ENCODE data around the gene SLC11A1.
A peak's percentile ranks its signal among the peaks of the same experiment; 100 is the strongest.

Gene SLC11A1

DNA sequence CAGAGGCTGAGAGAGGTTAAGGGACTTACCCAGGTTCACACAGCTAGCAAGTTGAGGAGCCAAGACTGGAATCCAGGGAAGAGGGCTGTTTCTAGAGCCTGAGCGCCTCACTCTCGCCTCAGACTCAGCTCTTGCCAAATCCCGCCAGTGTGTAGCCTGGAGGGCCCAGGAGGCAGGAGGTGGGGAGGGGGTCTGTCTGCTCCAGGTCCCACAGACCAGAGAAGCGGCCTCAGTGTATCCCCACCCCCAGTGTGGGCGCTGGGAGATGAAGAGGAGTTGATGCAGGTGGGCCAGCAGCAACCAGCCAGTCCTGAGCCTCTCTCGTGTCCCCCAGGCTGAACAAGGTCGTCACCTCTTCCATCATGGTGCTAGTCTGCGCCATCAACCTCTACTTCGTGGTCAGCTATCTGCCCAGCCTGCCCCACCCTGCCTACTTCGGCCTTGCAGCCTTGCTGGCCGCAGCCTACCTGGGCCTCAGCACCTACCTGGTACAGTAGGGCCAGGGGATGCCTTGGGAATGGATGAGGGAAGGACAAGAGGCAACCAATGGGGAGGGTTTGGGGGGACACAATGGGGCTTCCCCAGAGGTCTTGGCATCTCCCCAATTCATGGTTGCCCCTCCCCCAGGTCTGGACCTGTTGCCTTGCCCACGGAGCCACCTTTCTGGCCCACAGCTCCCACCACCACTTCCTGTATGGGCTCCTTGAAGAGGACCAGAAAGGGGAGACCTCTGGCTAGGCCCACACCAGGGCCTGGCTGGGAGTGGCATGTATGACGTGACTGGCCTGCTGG lies 12.4 kb downstream of the SLC11A1 start:
- DNase-seq (ENCODE audit: low read depth in 3 of 3), result no peak

- DNase-seq (ENCODE audit: low read depth in 3 of 3), result no peak
Measured at GRCh38 chr2:218395090-218395444, 13.0 kb downstream of the SLC11A1 start.

GRCh38 chr2:218395456-218395825 lies 13.4 kb downstream of the SLC11A1 start:
- DNase-seq (ENCODE audit: low read depth in 3 of 3), result no peak

DNA sequence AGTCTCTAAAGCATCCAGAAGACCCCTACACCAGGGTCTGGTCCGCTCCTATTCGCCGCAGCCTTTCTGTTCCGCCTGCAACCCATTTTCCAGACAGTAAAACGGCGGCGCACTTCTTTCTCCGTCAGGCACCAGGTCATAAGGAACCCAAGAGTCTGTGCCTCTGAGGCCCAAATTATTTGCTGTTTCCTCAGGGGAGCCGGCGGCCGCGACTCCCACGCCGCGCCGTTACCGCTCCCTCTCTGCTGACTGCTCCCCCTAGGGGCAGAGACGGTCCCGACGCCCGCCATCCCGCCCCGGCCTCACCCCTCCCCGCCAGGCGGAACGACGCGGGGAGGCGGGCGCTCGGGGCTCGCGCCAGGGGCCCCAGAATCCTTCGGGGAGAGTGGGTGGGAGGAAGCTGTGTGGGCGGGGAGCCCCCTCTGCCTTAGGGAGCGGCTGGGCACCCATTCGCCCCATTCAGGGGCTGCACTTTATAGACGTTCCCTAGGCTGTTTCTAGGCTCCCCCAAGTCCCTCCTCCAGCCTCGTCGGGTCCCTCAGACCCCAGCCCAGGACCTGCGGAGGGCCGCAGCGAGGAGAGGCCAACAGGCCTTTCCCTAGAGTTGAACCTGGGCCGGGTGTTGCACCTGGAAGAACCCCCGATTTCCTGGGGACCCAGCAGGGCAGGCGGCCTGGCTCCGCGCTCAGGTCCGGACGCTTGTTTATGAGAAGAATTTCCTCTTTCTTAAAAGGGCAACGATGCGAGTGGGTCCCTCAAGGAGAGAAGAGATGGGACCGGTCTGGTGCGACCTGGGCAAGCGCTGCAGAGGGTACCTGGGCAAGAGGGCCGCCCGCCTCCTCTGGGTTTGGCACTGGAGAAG lies 14.0 kb downstream of the SLC11A1 start:
- peak; percentile 86 to 92 (median 90) for DNase-seq (ENCODE audit: low read depth in 3 of 3)

DNA sequence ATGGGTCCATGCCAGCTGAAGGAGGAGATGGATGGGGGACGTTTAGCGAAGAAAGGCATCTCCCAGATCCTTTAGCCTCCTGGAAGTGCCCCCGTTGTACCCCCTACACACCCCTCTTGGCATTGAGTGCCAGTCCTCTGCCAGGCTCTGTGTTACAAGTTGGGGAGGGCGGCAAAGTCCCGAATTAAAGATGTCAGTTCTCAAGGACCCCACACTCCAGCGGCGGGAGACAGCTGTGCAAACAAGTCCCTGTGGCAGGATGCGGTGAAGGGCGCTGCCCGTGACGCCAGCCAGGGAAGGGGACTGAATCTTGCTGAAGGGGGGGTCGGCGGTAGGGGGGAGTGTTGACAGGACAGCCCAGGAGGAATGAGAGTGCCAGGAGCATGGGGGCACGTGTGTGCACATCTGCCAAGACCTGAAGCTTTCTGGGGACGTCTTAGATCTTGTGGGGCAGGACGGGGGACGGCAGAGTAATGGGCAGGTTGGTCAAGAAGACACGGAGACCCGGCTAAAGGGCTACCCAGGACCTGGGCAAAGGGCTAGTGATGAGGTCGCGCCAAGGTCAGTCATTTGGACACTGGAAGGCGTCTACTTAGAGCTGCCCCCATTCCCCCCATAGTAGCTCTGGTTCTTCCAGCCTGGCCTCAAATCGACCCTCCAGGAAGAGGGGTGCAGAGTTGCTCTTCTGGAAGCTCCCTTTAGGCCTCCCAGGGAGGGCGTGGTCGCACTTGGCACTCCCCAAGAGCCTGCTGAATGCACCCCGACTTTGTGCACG lies 14.8 kb downstream of the SLC11A1 start:
- no peak for DNase-seq (ENCODE audit: low read depth in 3 of 3)

DNA sequence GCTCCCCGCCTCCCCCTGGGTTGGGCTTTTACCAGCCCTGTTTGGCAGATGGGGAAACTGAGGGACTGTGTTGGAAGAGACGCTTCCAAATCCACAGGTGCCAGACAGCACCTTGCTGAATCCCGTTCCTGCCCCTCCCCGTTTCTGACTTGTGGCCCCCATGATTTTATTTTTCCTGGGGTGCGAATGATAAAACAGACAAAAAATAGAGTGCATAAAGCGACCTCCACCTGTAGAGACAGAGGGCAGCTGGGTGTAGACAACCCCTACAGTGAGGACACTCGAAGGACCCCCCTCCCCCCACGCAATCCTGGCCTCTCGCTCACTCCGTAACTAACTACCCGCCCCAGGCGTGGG lies 15.4 kb downstream of the SLC11A1 start:
- DNase-seq (ENCODE audit: low read depth in 3 of 3), result no peak

DNA sequence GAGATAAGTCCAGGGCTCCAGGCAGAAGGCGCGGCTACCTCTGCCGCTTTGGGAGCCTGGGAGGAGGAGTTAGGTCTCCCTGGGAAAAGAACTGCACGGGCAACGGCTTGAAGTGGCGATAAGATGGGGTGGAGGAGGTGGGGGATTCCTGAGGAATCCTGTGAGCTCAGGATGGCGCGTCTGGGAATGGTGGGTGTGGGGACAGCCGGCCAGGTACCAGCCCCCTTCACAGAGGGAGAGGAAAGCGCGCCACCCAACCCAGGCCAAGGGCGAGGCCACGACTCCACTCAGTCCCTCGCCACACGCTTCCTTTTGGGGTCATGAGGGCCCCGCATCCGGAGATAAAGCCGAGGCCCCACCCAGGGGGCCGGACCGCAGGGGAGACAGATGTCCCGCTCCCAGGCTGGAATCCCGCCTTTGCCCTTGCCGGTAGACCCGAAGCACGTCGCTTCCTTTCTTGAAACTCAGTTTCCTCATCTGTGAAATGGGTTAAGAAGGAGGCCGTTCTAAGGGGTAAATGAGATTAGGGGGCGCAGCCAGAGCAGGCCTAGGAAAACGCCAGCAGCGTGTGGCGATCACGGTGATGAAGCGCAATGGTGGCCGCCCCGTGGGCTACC lies 15.9 kb downstream of the SLC11A1 start:
- DNase-seq (ENCODE audit: low read depth in 3 of 3), result no peak

- DNase-seq (ENCODE audit: low read depth in 3 of 3), result peak in 2 of 3 experiments; percentile 39 to 41
Measured at GRCh38 chr2:218398437-218399390, 16.6 kb downstream of the SLC11A1 start.

DNA sequence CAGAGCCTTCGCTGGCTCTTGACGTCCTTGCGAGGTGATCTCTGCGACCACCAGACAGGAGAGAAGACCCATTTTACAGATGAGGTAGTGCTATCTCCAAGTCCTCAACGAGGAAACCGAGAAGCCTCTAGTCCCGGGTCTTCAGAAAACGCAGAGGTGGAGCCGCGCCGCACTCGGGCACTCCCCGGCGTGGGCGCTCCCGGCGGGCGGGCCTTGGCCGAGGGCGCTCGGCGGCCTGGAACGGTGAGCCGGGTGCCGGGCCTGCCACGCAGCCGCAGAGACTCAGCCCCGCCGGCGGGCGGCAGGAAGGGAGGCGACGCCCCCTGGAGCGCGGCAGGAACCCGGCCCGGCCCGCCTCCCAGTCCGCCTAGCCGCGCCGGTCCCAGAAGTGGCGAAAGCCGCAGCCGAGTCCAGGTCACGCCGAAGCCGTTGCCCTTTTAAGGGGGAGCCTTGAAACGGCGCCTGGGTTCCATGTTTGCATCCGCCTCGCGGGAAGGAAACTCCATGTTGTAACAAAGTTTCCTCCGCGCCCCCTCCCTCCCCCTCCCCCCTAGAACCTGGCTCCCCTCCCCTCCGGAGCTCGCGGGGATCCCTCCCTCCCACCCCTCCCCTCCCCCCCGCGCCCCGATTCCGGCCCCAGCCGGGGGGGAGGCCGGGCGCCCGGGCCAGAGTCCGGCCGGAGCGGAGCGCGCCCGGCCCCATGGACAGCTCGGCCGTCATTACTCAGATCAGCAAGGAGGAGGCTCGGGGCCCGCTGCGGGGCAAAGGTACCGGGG lies 17.5 kb downstream of the SLC11A1 start, which contains the start of gene CTDSP1:
Gene CTDSP1, plus strand, starts transcription at position 478 of the 776 bp plus-strand sequence. Its CDS starts 223 bp downstream, at position 701.
- DNase-seq (ENCODE audit: low read depth in 3 of 3), result peak; percentile 77 to 85 (median 82)

DNA sequence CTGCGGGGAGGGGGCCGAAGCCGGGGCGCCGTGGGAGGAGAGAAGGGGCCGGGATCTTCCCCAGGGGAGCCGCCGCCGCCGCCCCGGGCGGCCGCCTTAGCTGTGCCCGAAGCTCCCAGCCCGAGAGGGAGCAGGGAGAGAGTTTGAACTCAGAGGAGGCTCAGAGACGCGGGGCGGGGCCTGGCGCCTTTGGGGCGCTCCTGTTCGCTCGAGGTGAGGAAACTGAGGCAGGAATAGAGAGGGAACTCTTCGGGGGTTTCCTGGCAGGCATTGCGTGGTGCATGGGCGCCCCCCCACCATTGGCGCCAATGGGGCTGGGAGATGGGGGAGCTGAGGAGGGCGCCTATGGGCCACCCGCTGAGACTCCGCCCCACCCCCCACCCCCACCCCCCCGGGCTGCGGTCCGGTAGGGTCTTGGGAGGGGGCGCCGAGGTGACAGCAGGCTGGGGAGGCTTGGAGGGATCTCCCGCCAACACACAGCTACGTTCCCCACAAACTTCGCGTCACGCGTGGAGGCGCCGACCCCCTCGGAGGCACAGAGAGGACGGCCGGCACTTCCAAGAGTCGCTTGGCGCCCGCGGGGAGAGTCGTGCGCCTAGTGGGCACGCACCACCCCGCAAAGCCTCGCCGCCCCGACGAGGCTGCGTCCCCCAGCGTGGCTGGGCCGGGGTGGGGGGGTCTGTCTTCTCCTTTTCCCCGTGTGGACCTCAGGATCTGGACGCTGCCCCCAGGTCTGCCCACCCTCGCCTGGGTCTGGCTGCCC lies 18.3 kb downstream of the SLC11A1 start:
- no peak for DNase-seq (ENCODE audit: low read depth in 3 of 3)

DNA sequence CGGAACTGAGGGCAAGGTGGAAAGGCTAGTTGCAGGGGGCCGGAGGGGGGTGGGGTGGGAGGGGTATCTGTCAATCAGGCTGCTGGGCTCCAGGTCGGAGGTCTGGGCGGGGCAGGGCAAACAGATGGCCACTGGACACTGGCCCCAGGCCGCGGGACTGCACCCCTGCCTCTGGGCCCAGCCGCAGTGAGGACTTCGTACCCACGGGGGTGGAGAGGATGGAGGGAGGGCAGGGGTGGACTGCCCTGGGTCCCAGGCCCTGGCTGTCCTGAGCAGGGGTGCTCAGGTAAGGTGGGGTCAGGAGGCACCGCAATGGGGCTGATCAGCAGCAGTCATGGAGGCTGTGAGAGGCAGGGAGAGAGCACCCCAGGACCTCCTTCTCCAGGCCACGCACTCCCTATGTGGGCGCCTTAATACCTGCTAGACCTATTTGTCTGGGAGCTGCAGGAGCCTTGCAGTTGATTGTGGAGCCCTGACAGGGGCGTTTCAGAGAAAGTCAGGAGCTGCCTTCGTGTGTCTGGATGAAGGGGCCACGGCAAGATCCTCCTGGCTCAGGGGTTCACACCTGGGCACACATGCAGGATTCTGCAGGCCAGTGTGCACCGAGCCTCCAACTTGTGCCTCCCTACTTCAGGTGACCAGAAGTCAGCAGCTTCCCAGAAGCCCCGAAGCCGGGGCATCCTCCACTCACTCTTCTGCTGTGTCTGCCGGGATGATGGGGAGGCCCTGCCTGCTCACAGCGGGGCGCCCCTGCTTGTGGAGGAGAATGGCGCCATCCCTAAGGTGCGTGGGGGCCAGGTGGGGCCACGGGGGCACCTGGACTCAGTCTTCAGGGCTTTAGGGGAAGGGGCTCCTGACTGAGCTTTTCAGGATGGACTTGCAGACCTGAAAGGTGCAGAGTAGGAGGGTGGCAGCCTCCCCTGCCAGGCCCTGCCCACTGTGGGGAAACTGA lies 19.1 kb downstream of the SLC11A1 start:
- no peak for DNase-seq (ENCODE audit: low read depth in 3 of 3)

DNA sequence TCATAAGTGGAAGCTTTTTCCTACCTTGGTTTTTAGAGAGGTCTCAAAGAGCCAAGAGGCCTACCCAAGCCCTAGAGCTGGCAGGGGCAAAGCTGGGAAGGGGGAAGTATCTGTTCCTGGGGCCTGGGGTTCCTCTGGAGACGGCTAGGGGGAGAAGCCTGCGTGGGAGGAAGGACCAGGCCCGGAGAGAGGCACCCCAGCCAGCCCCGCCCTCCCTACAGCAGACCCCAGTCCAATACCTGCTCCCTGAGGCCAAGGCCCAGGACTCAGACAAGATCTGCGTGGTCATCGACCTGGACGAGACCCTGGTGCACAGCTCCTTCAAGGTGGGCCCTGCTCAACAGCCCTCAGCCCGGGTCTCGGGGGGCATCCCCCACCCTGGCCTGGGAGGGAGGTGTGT lies 19.8 kb downstream of the SLC11A1 start:
- DNase-seq (ENCODE audit: low read depth in 3 of 3), result no peak

DNA sequence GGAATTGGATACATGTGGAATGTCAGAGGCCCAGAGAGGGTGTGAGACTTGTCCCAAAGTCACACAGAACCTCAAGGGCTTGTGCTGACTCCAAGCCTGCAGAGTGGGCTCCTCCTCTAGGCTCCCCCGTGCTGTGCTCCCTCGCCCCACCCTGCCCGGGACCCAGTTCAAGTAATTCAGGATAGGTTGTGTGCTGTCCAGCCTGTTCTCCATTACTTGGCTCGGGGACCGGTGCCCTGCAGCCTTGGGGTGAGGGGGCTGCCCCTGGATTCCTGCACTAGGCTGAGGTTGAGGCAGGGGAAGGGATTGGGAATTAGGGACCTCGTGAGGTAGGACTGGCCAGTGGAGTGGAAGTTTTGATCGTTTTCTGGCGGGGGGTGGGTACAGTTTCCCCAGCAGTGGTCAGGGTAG lies 20.4 kb downstream of the SLC11A1 start:
- DNase-seq (ENCODE audit: low read depth in 3 of 3), result no peak

DNA sequence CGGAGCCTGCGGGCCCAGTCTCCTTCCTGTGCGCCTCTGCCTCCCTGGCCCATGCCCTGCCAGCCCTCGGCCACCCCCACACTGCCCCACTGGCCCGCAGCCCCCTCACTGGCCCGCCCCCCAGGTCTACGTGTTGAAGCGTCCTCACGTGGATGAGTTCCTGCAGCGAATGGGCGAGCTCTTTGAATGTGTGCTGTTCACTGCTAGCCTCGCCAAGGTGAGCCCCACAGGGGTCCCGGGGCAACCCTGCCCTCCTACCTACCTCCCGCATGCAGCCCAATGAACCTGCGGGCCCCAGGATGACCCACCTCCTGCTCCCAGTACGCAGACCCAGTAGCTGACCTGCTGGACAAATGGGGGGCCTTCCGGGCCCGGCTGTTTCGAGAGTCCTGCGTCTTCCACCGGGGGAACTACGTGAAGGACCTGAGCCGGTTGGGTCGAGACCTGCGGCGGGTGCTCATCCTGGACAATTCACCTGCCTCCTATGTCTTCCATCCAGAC lies 20.9 kb downstream of the SLC11A1 start:
- DNase-seq (ENCODE audit: low read depth in 3 of 3), result no peak

DNA sequence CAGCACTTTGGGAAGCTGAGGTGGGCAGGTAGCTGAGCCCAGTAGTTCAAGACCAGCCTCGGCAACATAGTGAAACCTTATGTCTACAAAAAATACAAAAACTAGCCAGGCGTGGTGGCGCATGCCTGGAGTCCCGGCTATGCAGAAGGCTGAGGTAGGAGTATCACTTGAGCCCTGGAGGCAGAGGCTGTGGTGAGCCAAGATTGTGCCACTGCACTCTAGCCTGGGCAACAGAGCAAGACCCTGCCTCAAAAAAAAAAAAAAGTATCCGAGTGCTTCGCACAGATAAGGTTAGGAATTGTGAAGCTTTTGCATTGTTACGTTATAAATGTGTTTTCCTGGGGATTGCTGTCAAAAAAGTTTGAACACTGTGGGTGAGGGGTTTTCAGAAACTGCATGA lies 21.7 kb downstream of the SLC11A1 start:
- no peak for DNase-seq (ENCODE audit: low read depth in 3 of 3)

DNA sequence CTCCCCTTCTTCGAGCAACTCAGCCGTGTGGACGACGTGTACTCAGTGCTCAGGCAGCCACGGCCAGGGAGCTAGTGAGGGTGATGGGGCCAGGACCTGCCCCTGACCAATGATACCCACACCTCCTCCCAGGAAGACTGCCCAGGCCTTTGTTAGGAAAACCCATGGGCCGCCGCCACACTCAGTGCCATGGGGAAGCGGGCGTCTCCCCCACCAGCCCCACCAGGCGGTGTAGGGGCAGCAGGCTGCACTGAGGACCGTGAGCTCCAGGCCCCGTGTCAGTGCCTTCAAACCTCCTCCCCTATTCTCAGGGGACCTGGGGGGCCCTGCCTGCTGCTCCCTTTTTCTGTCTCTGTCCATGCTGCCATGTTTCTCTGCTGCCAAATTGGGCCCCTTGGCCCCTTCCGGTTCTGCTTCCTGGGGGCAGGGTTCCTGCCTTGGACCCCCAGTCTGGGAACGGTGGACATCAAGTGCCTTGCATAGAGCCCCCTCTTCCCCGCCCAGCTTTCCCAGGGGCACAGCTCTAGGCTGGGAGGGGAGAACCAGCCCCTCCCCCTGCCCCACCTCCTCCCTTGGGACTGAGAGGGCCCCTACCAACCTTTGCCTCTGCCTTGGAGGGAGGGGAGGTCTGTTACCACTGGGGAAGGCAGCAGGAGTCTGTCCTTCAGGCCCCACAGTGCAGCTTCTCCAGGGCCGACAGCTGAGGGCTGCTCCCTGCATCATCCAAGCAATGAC lies 22.4 kb downstream of the SLC11A1 start:
- DNase-seq (ENCODE audit: low read depth in 3 of 3), result no peak
